ENCODE data around the gene UNK.

DNA sequence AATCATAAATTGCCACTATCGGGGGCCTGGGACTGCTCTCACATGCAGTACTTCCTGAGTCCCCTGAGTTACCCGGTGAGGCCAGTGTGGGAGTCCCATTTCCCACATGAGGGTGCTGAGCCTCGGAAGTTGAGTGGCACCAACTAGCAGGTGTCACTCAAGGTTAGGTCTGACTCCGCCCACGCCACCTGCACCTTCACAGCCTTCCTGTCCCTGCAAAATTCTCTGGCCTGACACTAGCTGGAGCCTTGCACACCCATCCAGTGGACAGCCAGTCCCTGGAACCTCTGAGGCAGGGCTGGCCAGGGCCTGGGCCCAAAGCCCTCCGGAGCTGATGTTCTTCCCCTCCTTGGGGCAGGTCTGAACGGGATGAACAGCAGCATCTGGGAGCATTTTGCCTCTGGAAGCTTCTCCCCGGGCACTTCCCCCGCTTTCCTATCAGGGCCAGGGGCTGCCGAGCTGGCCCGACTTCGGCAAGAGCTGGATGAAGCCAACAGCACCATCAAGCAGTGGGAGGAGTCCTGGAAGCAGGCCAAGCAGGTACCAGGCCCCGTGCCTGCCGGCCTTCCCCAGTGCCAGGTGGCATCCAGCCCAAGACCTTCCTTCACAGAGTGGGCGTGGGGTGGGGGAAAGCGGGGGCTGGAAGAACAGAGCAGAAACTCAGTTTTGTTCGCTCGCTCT is 37.7 kb downstream of the UNK start:
- TF ChIP-seq POLR2A (IDR thresholded peaks at IDR 0.05; ENCODE audit: low read depth) (no peak), POLR2AphosphoS5 (IDR thresholded peaks at IDR 0.05) (no peak), EP300 (IDR thresholded peaks at IDR 0.05) (no peak)
- TF ChIP-seq, protein P1, sequence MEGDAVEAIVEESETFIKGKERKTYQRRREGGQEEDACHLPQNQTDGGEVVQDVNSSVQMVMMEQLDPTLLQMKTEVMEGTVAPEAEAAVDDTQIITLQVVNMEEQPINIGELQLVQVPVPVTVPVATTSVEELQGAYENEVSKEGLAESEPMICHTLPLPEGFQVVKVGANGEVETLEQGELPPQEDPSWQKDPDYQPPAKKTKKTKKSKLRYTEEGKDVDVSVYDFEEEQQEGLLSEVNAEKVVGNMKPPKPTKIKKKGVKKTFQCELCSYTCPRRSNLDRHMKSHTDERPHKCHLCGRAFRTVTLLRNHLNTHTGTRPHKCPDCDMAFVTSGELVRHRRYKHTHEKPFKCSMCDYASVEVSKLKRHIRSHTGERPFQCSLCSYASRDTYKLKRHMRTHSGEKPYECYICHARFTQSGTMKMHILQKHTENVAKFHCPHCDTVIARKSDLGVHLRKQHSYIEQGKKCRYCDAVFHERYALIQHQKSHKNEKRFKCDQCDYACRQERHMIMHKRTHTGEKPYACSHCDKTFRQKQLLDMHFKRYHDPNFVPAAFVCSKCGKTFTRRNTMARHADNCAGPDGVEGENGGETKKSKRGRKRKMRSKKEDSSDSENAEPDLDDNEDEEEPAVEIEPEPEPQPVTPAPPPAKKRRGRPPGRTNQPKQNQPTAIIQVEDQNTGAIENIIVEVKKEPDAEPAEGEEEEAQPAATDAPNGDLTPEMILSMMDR (IDR thresholded peaks at IDR 0.05) = no peak

All from esophagus muscularis mucosa (tissue), 4 donors.